Hematopoietic multipotent progenitor cell treated with erythropoietin and hydrocortisone succinate and interleukin-3 and kit ligand, for 8 days (in vitro differentiated cells): ENCODE data around the gene PKP2.
"Not testable (repeated sequence)": the region's sequence is repeated elsewhere in the genome, so short reads cannot be mapped to it uniquely, and the experiment has no call there.

Experiments used
- DNase-seq: peaks from one replicate; pipeline ENCODE4 v3.0.0-alpha.2; 2015

The PKP2 gene

GRCh38 chr12:32895688-32896431 is 717 bp downstream of the PKP2 start:
- DNase-seq: no peak

GRCh38 chr12:32894566-32894965 is 2.0 kb downstream of the PKP2 start:
- no peak for DNase-seq

DNA sequence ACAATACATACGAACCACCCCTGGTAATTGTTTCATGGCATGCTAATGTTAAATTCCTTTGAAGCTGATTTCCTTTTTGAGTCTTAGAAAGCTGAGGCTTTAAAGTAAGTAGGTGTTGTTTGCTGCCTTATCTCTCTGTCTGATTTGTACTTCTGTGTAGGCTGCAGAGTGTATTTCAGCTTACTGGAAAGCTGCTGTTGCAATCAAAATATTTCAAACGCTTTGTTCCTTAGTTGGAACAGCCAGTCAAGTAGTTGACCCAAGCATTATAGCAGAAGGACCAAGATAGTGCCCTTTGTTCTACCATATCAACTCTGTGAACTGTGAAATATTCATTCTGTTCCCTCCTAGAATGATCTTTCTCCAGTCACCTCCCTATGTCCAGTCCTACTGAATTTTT is 3.1 kb downstream of the PKP2 start:
- DNase-seq: no peak

- no peak for DNase-seq
Observed at GRCh38 chr12:32893043-32893442, 3.5 kb downstream of the PKP2 start.

DNA sequence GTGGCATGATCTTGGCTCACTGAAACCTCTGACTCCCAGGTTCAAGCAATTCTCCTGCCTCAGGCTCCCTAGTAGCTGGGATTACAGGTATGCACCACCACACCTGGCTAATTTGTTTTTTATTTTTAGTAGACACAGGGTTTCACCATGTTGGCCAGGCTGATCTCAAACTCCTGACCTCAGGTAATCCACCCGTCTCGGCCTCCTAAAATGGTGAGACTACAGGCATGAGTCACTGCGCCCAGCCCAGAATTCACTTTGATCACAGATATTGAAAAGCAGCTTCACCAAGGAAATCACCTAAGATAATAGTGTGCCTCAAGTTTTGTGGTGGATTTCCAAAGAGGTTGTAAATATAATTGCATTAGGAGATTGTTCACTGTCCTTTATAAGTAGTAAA is 4.2 kb downstream of the PKP2 start:
- DNase-seq: not testable (repeated sequence)

DNA sequence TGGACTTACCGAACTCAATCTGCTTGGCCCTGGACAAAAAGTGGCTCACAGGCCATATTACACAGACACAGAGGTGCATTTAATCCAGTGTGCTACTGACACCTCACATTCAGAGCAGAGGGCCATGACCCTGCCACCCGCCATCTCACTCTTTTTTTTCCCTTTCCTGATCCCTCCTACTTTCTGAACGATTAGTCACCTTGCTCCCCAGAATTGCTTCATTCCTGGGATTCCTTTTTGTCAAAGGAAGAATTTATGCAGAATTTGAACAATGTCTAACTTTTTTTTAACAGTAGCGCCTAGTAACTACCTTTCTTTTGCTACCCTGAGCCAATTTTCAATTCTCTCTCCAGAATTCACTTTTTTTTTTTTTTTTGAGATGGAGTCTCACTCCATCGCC is 4.6 kb downstream of the PKP2 start:
- DNase-seq: no peak

DNA sequence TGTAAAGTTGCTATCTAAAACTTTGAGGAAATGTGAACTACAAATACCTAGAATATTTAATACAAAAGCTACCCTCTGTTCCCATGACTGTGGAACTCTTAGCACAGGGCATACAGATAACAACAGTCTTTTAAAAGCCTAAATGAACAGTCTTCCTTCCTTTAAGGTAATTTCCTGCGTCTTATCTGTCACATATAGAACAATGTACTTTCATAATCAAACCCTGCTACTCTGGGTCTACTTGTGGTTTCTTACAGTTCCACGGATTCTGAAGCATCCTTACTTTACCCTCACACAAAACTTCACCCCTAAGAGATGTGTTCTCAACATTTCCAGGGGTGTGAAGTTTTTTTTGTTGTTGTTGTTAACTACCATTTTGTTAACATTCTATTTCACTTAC is 5.1 kb downstream of the PKP2 start:
- no peak for DNase-seq

DNA sequence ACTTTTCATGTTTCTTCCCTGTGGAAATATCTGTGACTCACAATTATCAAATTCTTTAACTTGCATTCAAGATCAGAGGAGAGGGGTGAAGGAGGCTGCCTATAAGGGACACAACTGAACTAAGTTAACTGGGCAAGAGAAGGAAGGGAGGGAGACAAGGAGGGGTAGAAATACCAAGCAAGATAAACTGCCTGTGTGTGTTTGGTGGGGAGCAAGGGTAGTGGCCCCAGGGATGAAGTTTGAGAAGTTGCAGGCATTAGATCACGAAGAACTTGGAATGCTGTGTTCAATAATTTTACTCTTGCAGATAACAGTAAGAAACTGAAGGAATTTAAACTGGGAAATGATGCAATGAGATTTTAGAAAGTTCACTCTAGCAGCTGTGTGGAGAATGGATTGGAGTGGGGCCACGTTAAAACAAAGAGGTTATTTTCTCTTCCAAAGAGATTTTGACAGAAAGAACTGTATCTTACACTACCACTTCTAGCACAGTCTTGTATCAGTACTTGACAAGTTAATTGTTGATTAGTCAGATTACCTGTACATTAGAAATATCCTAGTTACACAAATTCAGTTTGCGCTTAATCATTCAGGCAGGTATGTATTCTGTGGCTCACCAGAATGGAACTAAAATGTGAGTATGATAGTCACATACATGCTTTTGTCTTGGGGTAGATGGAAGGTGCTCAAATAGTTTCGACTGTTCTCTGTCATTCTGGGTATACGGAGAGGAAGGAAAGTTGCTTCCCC is 7.4 kb downstream of the PKP2 start:
- DNase-seq: no peak

DNA sequence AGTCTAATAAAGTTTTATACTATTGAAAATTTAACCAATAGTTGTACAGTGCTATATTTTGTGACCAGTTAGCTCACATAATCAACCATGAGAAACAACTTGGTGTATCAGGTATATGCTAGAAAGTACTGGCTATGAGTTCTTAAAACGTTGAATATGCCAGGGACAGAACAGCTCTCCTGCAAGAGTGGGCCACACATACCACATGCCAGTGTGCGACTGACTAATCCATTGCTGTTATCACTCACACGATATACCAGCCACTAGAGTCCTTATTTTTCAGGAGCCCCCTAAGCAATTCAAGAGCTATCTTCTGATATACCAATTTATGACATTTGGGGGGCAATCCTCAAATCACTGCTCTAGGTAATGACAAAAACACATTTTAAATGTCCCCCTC is 9.5 kb downstream of the PKP2 start:
- no peak for DNase-seq

GRCh38 chr12:32885831-32886230 is 10.7 kb downstream of the PKP2 start:
- DNase-seq: no peak

- DNase-seq: no peak
Observed at GRCh38 chr12:32884962-32885361, 11.6 kb downstream of the PKP2 start.

DNA sequence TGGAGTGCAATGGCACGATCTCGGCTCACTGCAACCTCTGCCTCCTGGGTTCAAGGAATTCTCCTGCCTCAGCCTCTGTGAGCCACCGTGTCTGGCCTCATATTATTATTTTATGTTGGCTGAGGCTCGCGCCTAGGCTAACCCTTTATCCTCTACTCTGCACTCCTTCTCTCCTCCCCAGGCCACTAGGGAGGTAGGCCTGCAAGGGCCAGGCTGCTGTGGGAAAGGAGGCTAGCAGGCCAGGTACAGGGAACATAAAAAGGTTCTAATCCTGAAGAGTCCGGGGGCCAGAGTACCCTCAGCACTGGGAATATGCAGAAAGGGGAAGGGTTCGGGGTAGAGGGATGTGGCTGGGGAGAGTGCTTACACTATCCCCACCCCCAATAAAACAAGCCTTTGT is 14.9 kb downstream of the PKP2 start:
- no peak for DNase-seq

- no peak for DNase-seq
Observed at GRCh38 chr12:32881107-32881506, 15.5 kb downstream of the PKP2 start.

DNA sequence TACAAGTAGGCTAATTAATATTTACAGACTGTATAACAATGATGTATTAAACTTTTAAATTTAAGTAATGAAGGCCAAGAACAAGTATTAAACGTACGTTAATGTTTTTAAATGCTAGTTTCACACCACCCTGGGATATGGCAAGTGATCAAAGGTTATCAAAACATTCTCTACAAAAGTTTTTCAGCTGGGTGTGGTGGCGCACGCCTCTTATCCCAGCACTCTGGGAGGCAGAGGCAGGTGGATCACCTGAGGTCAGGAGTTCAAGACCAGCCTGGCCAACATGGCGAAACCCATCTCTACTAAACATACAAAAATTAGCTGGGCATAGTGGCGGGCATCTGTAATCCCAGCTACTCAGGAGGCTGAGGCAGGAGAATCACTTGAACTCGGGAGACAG is 17.5 kb downstream of the PKP2 start:
- DNase-seq: not testable (repeated sequence)

DNA sequence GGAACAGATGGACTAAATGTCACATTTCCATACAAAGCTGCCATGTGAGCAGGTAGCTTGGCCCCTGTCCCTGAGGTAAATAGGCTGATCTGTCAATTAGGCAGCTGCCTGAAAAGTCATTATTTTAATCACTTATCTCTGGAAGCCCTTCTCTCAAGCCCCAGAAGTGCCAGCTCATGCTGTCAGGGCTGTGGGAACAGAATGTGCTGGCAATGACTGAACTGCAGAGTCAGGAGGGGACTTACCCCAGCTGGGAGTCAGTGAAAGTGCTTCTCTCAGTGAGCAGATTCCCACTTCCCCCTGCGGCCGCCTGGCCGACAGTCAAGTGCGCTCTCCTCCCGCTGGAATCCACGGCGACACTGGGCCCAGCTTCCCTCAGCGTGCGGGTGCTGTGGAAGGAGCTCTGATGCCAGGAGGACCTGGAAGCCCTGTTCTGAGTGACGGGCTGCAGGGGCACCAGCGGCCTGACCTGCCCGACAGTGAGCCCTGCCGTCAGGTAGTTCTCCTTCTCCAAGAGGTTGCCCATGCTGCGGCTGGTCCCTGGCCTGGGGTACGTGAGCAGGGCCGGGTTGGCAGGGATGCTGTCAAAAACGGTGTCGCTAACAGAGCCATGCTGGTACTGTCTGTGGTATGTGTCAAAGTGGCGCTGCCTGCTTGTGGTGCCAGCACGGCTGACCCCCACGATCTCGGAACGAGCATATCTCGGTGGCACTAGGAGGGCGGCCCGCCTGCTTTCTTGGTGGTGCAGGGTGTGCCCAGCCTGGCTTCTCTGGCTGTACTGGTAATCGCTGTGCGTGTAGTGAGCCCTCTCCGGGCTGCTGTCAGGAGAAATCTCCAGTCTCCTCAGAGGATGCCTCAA is 18.7 kb downstream of the PKP2 start:
- no peak for DNase-seq

DNA sequence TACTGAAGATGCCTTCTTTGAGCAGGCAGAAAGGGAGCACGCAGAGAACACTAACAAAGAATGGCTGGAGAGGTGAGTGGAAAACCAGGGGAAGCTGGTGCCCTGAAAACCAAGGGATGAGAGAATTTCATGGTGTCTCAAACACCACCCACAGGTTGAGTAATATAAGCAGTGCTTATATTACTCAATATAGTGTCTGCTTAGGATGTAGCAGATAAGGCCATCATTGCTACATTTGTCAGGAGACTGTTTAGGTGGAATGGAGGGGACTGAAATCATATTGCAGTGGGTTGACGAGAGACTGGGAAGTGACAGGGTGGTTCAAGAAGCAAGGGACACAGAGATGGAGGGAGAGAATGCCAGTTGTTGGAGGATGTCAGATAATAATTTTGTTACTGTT is 20.6 kb downstream of the PKP2 start:
- DNase-seq: no peak

GRCh38 chr12:32874975-32875374 is 21.6 kb downstream of the PKP2 start:
- no peak for DNase-seq

- no peak for DNase-seq
Observed at GRCh38 chr12:32874078-32874477, 22.5 kb downstream of the PKP2 start.

DNA sequence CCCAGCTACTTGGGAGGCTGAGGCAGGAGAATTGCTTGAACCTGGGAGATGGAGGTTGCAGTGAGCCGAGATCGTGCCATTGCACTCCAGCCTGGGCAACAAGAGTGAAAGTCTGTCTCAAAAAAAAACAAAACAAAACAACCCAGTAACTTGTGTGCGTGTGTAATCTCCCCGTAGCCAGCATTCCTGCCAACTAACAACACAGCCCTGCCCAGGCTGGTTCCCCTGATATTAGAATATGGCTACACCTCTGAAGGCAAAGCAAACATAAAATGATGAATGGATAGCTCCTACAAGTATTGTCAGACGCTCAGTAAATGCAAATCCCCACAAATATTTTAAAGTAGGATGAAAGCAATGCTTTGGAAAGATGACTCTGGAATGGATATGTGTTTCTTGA is 24.2 kb downstream of the PKP2 start:
- not testable (repeated sequence) for DNase-seq

GRCh38 chr12:32870716-32871115 is 25.9 kb downstream of the PKP2 start:
- no peak for DNase-seq

- no peak for DNase-seq
Observed at GRCh38 chr12:32868885-32869284, 27.7 kb downstream of the PKP2 start.

GRCh38 chr12:32864731-32865130 is 31.8 kb downstream of the PKP2 start:
- DNase-seq: no peak

DNA sequence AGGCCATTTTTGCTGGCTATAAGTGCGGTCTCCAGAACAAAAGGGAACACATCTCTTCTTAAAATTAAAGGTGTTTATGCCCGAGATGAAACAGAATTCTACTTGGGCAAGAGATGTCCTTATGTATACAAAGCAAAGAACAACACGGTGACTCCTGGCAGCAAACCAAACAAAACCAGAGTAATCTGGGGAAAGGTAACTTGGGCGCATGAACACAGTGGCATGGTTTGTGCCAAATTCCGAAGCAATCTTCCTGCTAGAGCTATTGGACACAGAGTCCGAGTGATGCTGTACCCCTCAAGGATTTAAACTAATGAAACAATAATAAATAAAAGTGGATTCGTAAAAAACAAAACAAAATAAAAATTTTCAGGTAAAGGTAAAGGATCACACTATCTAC is 33.4 kb downstream of the PKP2 start:
- DNase-seq: no peak

DNA sequence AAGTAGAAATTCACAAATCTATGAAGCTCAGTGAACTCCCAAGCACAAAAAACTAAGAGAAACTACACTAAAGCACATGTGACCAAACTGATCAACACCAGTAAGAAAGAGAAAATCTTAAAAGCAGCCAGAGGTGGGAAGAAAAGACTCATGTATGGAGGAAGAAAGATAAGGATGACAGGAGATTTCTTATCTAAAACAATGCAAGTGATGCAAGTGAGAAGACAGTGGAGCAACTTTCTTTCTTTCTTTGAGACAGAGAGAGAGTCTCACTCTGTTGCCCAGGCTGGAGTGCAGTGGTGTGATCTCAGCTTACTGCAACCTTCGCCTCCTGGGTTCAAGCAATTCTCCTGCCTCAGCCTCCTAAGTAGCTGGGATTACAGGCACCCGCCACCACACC is 34.9 kb downstream of the PKP2 start:
- not testable (repeated sequence) for DNase-seq
